HEK293 (cell line): Measurements from ENCODE around the gene UCN2.
A peak's percentile ranks its signal among the peaks of the same experiment; 100 is the strongest.

Source experiments
- CTCF ChIA-PET: fragments of 350-600 bp; formaldehyde crosslinking; extraction: SDS; loops from one replicate; lab custom pipeline; 2021; ENCODE audit warnings: antibody characterized with exemption; lab: Yijun Ruan, JAX
- POLR2A ChIA-PET: fragments of 300-600 bp; formaldehyde crosslinking; extraction: SDS; loops from one replicate; lab custom pipeline; 2020; ENCODE audit warnings: antibody characterized with exemption, inconsistent platforms; lab: Yijun Ruan, JAX
- H3K27ac ChIP-seq: fragments of 200-500 bp; sonication (Bioruptor generic); 2 replicates; pipeline ENCODE4 v1.5.1; 2014; ENCODE audit warnings: low read depth, low read length, control low read depth, inconsistent platforms; ENCODE audit errors: extremely low read depth
- H3K36me3 ChIP-seq, 2 experiments: fragments of 200-500 bp in 1 of 2; sonication (Bioruptor generic) in 1 of 2; 1 replicate in 1 of 2; 2 replicates in 1 of 2; pipeline ENCODE4 v1.5.1; 2014 to 2017; ENCODE audit warnings: inconsistent platforms in 2 of 2, low read length in 2 of 2; ENCODE audit not compliant: control insufficient read depth in 2 of 2, insufficient read depth in 1 of 2
- H3K4me1 ChIP-seq: fragments of 200-500 bp; sonication (Bioruptor generic); 2 replicates; pipeline ENCODE4 v1.5.1; 2014; ENCODE audit warnings: mild to moderate bottlenecking, low read length, inconsistent platforms; ENCODE audit not compliant: control insufficient read depth, insufficient read depth
- H3K4me3 ChIP-seq: 2 replicates; pipeline ENCODE4 v1.5.1; 2011; ENCODE audit warnings: low read depth, mild to moderate bottlenecking, control low read depth, low read length, moderate library complexity
- H3K9me3 ChIP-seq: fragments of 200-500 bp; sonication (Bioruptor generic); 2 replicates; pipeline ENCODE4 v1.5.1; 2014; ENCODE audit warnings: low read depth, low read length, inconsistent platforms; ENCODE audit not compliant: control insufficient read depth, insufficient read depth
- ATF2 ChIP-seq: fragments of 450-650 bp; formaldehyde crosslinking; IDR thresholded peaks from 2 replicates; pipeline ENCODE4 v1.5.1; 2016; ENCODE audit warnings: missing biosample characterization, missing genetic modification characterization, low read depth
- CTCF ChIP-seq: fragments of 450-650 bp; formaldehyde crosslinking; IDR thresholded peaks from 2 replicates; pipeline ENCODE4 v1.5.1; 2016; ENCODE audit warnings: missing biosample characterization, missing genetic modification characterization
- GLIS1 ChIP-seq: fragments of 450-650 bp; formaldehyde crosslinking; IDR thresholded peaks from 2 replicates; pipeline ENCODE4 v1.5.1; 2016; ENCODE audit warnings: missing biosample characterization, missing genetic modification characterization
- GLIS2 ChIP-seq: fragments of 450-650 bp; formaldehyde crosslinking; IDR thresholded peaks from 2 replicates; pipeline ENCODE4 v1.5.1; 2016; ENCODE audit warnings: missing biosample characterization, missing genetic modification characterization
- PRDM10 ChIP-seq: fragments of 450-650 bp; formaldehyde crosslinking; IDR thresholded peaks from 2 replicates; pipeline ENCODE4 v1.5.1; 2016; ENCODE audit warnings: missing biosample characterization, missing genetic modification characterization
- REPIN1 ChIP-seq: fragments of 450-650 bp; formaldehyde crosslinking; IDR thresholded peaks from 2 replicates; pipeline ENCODE4 v1.5.1; 2017; ENCODE audit warnings: missing biosample characterization, missing genetic modification characterization, low read depth
- ZBTB17 ChIP-seq: fragments of 450-650 bp; formaldehyde crosslinking; IDR thresholded peaks from 2 replicates; pipeline ENCODE4 v1.5.1; 2016; ENCODE audit warnings: missing biosample characterization, missing genetic modification characterization
- ZIC2 ChIP-seq: fragments of 450-650 bp; formaldehyde crosslinking; IDR thresholded peaks from 2 replicates; pipeline ENCODE4 v1.5.1; 2016; ENCODE audit warnings: missing biosample characterization, missing genetic modification characterization
- ZNF133 ChIP-seq: fragments of 450-650 bp; formaldehyde crosslinking; IDR thresholded peaks from 2 replicates; pipeline ENCODE4 v1.5.1; 2016; ENCODE audit warnings: missing biosample characterization, missing genetic modification characterization
- ZNF354C ChIP-seq: fragments of 450-650 bp; formaldehyde crosslinking; IDR thresholded peaks from 2 replicates; pipeline ENCODE4 v1.5.1; 2016; ENCODE audit warnings: missing biosample characterization, missing genetic modification characterization, low read depth, borderline replicate concordance
- ZNF366 ChIP-seq: fragments of 450-650 bp; formaldehyde crosslinking; conservative IDR thresholded peaks from 2 replicates; pipeline ENCODE4 v1.5.1; 2016; ENCODE audit warnings: missing biosample characterization, missing genetic modification characterization
- ZNF404 ChIP-seq: fragments of 450-650 bp; formaldehyde crosslinking; IDR thresholded peaks from 2 replicates; pipeline ENCODE4 v1.5.1; 2017; ENCODE audit warnings: missing biosample characterization, missing genetic modification characterization
- ZNF514 ChIP-seq: fragments of 450-650 bp; formaldehyde crosslinking; IDR thresholded peaks from 2 replicates; pipeline ENCODE4 v1.5.1; 2016; ENCODE audit warnings: missing biosample characterization, missing genetic modification characterization
- ZNF585B ChIP-seq: fragments of 450-650 bp; formaldehyde crosslinking; IDR thresholded peaks from 2 replicates; pipeline ENCODE4 v1.5.1; 2016; ENCODE audit warnings: missing biosample characterization, missing genetic modification characterization
- ZNF621 ChIP-seq: fragments of 450-650 bp; formaldehyde crosslinking; IDR thresholded peaks from 2 replicates; pipeline ENCODE4 v1.5.1; 2017; ENCODE audit warnings: missing biosample characterization, missing genetic modification characterization
- ZNF654 ChIP-seq: fragments of 450-650 bp; formaldehyde crosslinking; IDR thresholded peaks from 2 replicates; pipeline ENCODE4 v1.5.1; 2016; ENCODE audit warnings: low read depth, missing biosample characterization, missing genetic modification characterization
- ZNF658 ChIP-seq: fragments of 450-650 bp; formaldehyde crosslinking; IDR thresholded peaks from 2 replicates; pipeline ENCODE4; 2016; ENCODE audit warnings: missing biosample characterization, missing genetic modification characterization
- TF ChIP-seq, protein P1 (sequence below): fragments of 450-650 bp; formaldehyde crosslinking; IDR thresholded peaks from 2 replicates; pipeline ENCODE4 v1.5.1; 2016; ENCODE audit warnings: missing biosample characterization, missing genetic modification characterization
- TF ChIP-seq, protein P2 (sequence below): fragments of 450-650 bp; formaldehyde crosslinking; IDR thresholded peaks from 2 replicates; pipeline ENCODE4 v1.5.1; 2017; ENCODE audit warnings: missing biosample characterization, missing genetic modification characterization

The UCN2 gene, protein sequence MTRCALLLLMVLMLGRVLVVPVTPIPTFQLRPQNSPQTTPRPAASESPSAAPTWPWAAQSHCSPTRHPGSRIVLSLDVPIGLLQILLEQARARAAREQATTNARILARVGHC

DNA sequence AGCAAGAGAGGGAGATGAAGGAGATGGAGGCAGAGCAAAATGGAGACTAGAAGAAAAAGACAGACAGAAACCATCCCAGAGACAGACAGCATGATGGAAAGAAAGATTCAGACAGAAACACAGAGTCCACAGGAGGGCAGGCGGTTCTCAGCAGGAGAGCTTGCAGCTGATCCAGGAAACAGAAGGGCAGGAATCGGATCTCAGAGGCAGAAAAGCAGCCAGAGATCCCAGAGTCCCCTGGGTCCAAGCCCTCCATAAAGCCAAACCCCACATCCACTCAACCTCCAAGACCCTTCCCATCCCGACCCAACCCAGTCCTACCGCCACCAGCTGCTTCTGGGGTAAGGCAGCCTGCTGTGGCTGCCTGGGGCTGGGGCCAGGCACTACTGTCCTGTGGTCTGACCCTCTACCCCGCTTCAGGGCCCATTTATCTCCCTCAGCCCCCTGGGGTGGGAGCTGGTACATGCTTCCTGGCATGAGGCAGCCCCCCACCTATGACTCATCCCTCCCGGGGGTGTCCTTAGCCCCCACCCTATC, at the start of gene UCN2:
Gene UCN2, minus strand, starts transcription at position 400 of the 537 bp plus-strand sequence. CDS start 657 bp downstream, outside the sequence.
- CTCF ChIA-PET, result interaction anchor here (1.2 kb wide), 1 partner anchor 127 kb away, joined by 5 read pairs; no protein-coding TSS in a partner anchor
- Histone ChIP-seq H3K4me3 (no peak within 1 kb of the TSS), H3K36me3 (no peaks in the 10 kb centered on the region), H3K4me1 (no peaks in the 10 kb centered on the region), H3K27ac (no peak within 1 kb of the TSS), H3K9me3 (no peaks in the 10 kb centered on the region)
- POLR2A ChIA-PET, result no interaction called here
- TF ChIP-seq GLIS1 (tag by site-specific recombination) (peak; percentile 96), REPIN1 (tag by site-specific recombination) (no peak), ZNF366 (peak; percentile 58; the same call in 1 of the 2 replicates), PRDM10 (tag by site-specific recombination) (no peak), ZBTB17 (tag by site-specific recombination) (peak; percentile 91), GLIS2 (tag by site-specific recombination) (peak; percentile 47; the same call in 1 of the 2 replicates), ZIC2 (peak; percentile 84)
- TF ChIP-seq, protein P1, sequence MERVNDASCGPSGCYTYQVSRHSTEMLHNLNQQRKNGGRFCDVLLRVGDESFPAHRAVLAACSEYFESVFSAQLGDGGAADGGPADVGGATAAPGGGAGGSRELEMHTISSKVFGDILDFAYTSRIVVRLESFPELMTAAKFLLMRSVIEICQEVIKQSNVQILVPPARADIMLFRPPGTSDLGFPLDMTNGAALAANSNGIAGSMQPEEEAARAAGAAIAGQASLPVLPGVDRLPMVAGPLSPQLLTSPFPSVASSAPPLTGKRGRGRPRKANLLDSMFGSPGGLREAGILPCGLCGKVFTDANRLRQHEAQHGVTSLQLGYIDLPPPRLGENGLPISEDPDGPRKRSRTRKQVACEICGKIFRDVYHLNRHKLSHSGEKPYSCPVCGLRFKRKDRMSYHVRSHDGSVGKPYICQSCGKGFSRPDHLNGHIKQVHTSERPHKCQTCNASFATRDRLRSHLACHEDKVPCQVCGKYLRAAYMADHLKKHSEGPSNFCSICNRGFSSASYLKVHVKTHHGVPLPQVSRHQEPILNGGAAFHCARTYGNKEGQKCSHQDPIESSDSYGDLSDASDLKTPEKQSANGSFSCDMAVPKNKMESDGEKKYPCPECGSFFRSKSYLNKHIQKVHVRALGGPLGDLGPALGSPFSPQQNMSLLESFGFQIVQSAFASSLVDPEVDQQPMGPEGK (tag by site-specific recombination), result 0 out of 2 replicates have a peak, but pooled peaks have one; percentile 45
- TF ChIP-seq, protein P2, sequence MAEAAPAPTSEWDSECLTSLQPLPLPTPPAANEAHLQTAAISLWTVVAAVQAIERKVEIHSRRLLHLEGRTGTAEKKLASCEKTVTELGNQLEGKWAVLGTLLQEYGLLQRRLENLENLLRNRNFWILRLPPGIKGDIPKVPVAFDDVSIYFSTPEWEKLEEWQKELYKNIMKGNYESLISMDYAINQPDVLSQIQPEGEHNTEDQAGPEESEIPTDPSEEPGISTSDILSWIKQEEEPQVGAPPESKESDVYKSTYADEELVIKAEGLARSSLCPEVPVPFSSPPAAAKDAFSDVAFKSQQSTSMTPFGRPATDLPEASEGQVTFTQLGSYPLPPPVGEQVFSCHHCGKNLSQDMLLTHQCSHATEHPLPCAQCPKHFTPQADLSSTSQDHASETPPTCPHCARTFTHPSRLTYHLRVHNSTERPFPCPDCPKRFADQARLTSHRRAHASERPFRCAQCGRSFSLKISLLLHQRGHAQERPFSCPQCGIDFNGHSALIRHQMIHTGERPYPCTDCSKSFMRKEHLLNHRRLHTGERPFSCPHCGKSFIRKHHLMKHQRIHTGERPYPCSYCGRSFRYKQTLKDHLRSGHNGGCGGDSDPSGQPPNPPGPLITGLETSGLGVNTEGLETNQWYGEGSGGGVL (tag by site-specific recombination), result peak; percentile 69

DNA sequence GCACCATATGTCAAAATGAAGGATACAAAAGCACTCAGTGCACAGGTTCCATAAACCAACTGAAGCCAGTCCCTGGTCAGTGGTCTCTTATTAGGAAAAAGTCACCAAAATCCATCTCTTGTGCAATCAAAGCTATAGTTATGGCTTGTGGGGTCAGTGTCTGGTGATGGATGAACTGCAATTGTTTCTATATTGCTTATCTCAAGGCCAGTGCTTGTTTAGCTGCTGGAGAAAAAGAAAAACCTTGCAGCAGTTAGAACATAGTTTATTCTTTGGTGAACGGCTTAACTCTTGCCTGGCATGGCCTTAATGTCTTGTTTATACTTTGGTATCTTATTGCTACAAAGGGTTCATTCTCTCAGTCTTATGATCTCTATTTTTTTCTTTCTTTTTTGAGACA, 48.7 kb upstream of the UCN2 start:
- CTCF ChIA-PET, result interaction anchor here (0.6 kb wide), 1 partner anchor 593 kb away, joined by 3 read pairs; no protein-coding TSS in a partner anchor
- H3K9me3 ChIP-seq, result no peaks in the 10 kb centered on the region
- H3K4me3 ChIP-seq, result no peak overlapping the region
- H3K4me1 ChIP-seq, result no peaks in the 10 kb centered on the region
- peaks cover 6 to 9% of the 10 kb centered on the region in 2 experiments; a peak in 2 of 3 replicates for H3K36me3 ChIP-seq
- POLR2A ChIA-PET, result interaction anchor here (0.7 kb wide), 1 partner anchor 50 kb away, joined by 3 read pairs; no protein-coding TSS in a partner anchor
- H3K27ac ChIP-seq, result no peak overlapping the region
- TF ChIP-seq ZNF404 (tag by site-specific recombination) (no peak), ZNF514 (tag by site-specific recombination) (no peak), ZNF621 (no peak), ZNF654 (tag by site-specific recombination) (no peak), CTCF (tag by site-specific recombination) (no peak), ZNF585B (tag by site-specific recombination) (no peak), ZNF133 (tag by site-specific recombination) (no peak), ZNF658 (tag by site-specific recombination) (no peak), ATF2 (tag by site-specific recombination) (no peak), ZNF354C (no peak)
- TF ChIP-seq, protein P2 (tag by site-specific recombination), result no peak
